WTC11 (cell line): Measurements from ENCODE around the gene CDNF.

Experiments used
- CREM ChIP-seq: sonication (generic); formaldehyde crosslinking; IDR thresholded peaks from 2 replicates; pipeline ENCODE4 v1.8.1; 2022; ENCODE audit warnings: mild to moderate bottlenecking, missing genetic modification reagents, moderate library complexity
- CTCF ChIP-seq: fragments of 200-600 bp; IDR thresholded peaks from 2 replicates; pipeline ENCODE4 v1.8.0; 2022; ENCODE audit warnings: antibody characterized with exemption
- ZNF232 ChIP-seq: sonication (generic); formaldehyde crosslinking; IDR thresholded peaks from 2 replicates; pipeline ENCODE4 v1.8.0; 2022; ENCODE audit warnings: mild to moderate bottlenecking, missing genetic modification reagents

DNA sequence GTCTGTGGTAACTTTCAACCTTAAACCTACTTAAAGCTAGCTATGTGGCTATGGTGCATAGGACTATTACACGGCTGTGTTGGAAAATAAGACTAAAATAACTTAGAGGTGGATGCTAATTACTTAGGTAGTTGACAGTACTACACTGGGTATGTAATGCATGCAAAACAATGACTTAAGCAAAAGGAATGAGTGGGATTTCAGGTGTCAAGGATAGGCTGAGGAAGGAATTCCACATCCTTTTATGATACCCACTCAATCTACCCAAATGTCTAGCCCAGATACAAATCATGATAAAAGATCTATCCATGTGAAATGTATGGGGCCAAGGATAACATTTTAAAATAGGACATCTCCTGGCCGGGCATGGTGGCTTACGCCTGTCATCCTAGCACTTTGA, 13.9 kb downstream of the CDNF start:
- TF ChIP-seq CTCF (no peak), ZNF232 (CRISPR knock-in tag) (no peak), CREM (no peak)
